Upper lobe of right lung (tissue), 1 donor: ENCODE measurements around the gene MORF4L1. TPM values are rescaled to one million over a fixed set of nuclear protein-coding genes. Genes with fewer than 3 reads are reported as not detected.

Experiments
- ATAC-seq: fragments of 200-7000 bp; cut with Tn5 transposase; one replicate; pipeline ENCODE4 v1.9.1; 2020; ENCODE audit warnings: mild to moderate bottlenecking, moderate library complexity
- DNase-seq: peaks from one replicate; pipeline ENCODE4 v3.0.0-alpha.2; 2020
- H3K27ac ChIP-seq: fragments of 200-600 bp; one replicate; pipeline ENCODE4 v1.8.0; 2022
- H3K27me3 ChIP-seq: fragments of 200-600 bp; one replicate; pipeline ENCODE4 v1.8.0; 2022; ENCODE audit warnings: mild to moderate bottlenecking
- H3K36me3 ChIP-seq: fragments of 200-600 bp; one replicate; pipeline ENCODE4 v1.8.0; 2022
- H3K4me1 ChIP-seq: fragments of 200-600 bp; one replicate; pipeline ENCODE4 v1.8.0; 2022
- H3K4me3 ChIP-seq: fragments of 200-600 bp; one replicate; pipeline ENCODE4 v1.8.0; 2022; ENCODE audit warnings: mild to moderate bottlenecking
- H3K9me3 ChIP-seq: fragments of 200-600 bp; one replicate; pipeline ENCODE4 v1.8.0; 2022
- intact Hi-C: fragments of 100-400 bp; cut with DNase I; formaldehyde crosslinking; loops from one replicate; pipeline ENCODE4 v1.11.0; 2022
- total RNA-seq: library from RNA; stranded (reverse); fragmentation: NEBNext Ultra II Directional; extraction: Animal tissue kit (Norgen Biotek cat#: 25700); gene quantifications from one replicate; pipeline ENCODE4 v1.2.1, GENCODE V29; 2021
- TF ChIP-seq, protein P1 (sequence below): fragments of 200-600 bp; IDR thresholded peaks from one replicate; pipeline ENCODE4 v1.8.0; 2022; ENCODE audit warnings: antibody characterized with exemption
- donor health status: DM: no; HTN: yes; CAD: no; lungs with severe emphysema.

The MORF4L1 gene
- total RNA-seq, 1 donor from 2014 or later = 261 TPM

DNA sequence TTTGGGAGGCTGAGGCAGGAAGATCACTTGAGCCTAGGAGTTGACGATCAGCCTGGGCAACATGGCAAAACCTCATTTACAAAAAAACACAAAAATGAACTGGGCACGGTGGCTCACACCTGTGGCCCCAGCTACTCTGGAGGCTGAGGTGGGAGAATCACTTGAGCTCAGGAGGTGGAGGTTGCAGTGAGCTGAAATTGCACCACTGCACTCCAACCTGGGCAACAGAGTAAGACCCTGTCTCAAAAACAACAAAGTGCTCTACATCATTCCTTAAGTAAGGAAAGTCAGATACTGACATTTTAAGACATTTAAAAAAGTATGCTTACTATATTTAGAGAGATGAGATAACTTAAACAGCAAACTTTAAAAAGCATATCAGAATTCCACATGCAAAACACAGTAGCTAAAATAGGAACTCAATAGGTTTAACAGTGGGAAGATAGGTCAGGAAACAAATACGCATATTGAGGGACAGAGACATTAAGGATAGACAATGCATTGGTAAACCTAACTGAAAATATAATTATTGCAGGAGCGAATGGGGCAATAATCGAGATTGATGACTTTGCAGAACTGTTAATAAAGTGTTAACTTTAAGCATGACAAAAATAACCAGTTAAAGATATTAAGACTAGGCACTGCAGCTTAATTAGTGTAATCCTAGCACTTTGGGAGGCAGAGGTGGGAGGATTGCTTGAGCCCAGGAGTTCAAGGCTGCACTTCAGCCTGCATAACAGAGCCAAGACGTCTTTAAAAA lies 32.1 kb downstream of the MORF4L1 start:
- Histone ChIP-seq H3K4me1 (peaks cover 23% of the 10 kb centered on the region), H3K27me3 (no peaks in the 10 kb centered on the region), H3K36me3 (peaks cover 96% of the 10 kb centered on the region), H3K27ac (no peak overlapping the region), H3K4me3 (no peak overlapping the region), H3K9me3 (no peaks in the 10 kb centered on the region)
- no peak for DNase-seq
- no peak for ATAC-seq
- TF ChIP-seq, protein P1, sequence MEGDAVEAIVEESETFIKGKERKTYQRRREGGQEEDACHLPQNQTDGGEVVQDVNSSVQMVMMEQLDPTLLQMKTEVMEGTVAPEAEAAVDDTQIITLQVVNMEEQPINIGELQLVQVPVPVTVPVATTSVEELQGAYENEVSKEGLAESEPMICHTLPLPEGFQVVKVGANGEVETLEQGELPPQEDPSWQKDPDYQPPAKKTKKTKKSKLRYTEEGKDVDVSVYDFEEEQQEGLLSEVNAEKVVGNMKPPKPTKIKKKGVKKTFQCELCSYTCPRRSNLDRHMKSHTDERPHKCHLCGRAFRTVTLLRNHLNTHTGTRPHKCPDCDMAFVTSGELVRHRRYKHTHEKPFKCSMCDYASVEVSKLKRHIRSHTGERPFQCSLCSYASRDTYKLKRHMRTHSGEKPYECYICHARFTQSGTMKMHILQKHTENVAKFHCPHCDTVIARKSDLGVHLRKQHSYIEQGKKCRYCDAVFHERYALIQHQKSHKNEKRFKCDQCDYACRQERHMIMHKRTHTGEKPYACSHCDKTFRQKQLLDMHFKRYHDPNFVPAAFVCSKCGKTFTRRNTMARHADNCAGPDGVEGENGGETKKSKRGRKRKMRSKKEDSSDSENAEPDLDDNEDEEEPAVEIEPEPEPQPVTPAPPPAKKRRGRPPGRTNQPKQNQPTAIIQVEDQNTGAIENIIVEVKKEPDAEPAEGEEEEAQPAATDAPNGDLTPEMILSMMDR = no peak
- intact Hi-C loops = no loop called here

DNA sequence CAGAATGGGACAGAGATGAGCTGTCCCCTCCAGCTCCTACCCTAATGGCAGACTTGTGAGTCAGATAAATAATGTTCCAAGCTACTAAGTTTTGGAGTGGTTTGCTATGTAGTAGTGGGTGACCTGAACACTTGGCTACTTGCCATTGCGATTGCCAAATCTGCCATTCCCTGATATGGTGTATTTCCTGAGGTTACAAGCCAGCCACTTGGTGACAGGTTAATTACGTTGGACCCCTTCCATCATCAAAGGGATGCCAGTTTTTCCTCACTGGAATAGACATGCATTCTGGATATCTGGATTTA lies 33.6 kb downstream of the MORF4L1 start:
- TF ChIP-seq, protein P1 = no peak
- no peak for DNase-seq
- peaks cover 96% of the 10 kb centered on the region for H3K36me3 ChIP-seq
- intact Hi-C loops = no loop called here
- H3K4me3 ChIP-seq = no peak overlapping the region
- H3K27me3 ChIP-seq = no peaks in the 10 kb centered on the region
- peak; percentile 64 for ATAC-seq
- H3K27ac ChIP-seq = no peak overlapping the region
- H3K9me3 ChIP-seq = no peaks in the 10 kb centered on the region
- H3K4me1 ChIP-seq = peaks cover 28% of the 10 kb centered on the region

DNA sequence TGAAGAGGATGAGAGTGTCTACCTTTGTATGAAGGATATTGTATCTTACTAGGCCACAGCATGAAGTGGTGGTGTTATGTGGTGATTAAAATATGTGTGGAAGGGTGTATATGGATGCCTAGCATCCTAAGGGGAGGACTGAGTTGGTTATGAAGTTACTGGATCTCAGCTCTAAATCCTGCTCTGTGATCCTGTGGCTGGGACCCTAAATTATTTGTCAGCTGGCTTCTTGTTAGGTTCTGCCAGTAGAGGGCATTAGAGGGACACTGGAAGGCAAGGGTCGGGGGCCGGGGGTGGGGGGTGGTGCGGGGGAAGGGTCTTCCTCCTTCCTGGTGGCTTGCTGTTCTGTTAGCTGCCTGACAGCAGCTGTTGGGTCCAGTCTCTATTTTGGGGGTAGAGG lies 34.9 kb downstream of the MORF4L1 start:
- intact Hi-C loops = no loop called here
- DNase-seq (no peak), ATAC-seq (no peak)
- peaks cover 20% of the 10 kb centered on the region for H3K4me1 ChIP-seq
- H3K9me3 ChIP-seq = no peaks in the 10 kb centered on the region
- H3K27ac ChIP-seq = no peak overlapping the region
- no peaks in the 10 kb centered on the region for H3K27me3 ChIP-seq
- peaks cover 96% of the 10 kb centered on the region for H3K36me3 ChIP-seq
- no peak overlapping the region for H3K4me3 ChIP-seq
- TF ChIP-seq, protein P1 = no peak

DNA sequence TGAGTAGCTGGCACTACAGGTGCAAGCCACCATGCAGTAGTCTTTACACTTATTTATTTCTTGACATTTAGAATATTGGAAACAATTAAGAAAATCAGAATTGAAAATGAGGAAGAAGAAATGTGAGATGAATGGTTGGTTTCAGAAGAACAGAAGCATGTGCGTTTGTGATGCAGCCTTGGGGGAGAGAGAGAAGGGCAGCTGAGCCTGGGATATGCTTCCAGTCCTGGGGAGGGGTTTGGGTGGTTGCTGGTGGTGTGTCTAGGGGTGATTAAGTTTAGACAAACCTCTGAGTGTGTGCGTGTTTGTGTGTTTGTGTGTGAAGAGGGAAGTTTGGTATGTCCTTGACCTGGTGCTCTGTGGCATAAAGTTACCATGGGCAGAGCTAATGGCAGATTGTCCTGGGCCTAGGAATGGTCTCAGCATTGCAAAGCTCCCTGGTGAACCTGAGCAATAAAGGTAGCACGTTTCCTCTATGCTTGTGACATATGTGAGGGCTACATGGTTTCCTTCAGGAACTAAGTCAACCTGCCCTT lies 36.5 kb downstream of the MORF4L1 start:
- ATAC-seq = no peak
- H3K9me3 ChIP-seq = no peaks in the 10 kb centered on the region
- intact Hi-C loops = no loop called here
- TF ChIP-seq, protein P1 = no peak
- peaks cover 22% of the 10 kb centered on the region for H3K4me1 ChIP-seq
- H3K36me3 ChIP-seq = peaks cover 93% of the 10 kb centered on the region
- no peak overlapping the region for H3K4me3 ChIP-seq
- no peaks in the 10 kb centered on the region for H3K27me3 ChIP-seq
- no peak overlapping the region for H3K27ac ChIP-seq
- DNase-seq = no peak

DNA sequence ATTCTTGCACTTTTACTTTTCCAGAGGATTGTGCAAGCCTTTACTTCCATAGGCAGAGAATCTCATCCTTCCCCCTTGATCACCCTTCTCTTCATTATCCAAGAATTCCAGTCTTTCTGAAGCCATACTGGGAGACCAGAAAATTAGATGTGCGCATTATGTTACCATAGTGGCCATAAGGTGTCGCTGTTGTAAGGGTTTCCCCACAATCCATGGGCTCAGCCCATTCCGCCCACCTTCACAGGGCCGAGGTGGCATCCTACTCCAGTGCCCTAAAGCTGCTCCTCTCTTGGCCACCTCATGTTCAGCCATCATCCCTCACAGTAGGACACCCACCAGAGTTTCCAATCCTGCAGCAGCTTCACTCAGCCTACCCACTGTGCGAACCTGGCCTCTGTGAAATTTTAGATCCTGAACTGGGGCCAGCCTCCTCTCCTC lies 37.1 kb downstream of the MORF4L1 start:
- ATAC-seq = peak; percentile 82
- Histone ChIP-seq H3K4me3 (no peak overlapping the region), H3K9me3 (no peaks in the 10 kb centered on the region), H3K4me1 (peaks cover 28% of the 10 kb centered on the region), H3K36me3 (peaks cover 93% of the 10 kb centered on the region), H3K27ac (no peak overlapping the region), H3K27me3 (no peaks in the 10 kb centered on the region)
- TF ChIP-seq, protein P1 = peak; percentile 60
- DNase-seq = no peak
- intact Hi-C loops = no loop called here
